Stomach (tissue), 4 donors: Measurements from ENCODE around the gene ULK4.

Experiments used
- EP300 ChIP-seq: sonication (generic); formaldehyde crosslinking; IDR thresholded peaks from one replicate; pipeline ENCODE4 v1.6.1; 2017; ENCODE audit warnings: antibody characterized with exemption
- POLR2A ChIP-seq, 4 donors: fragments of 450-650 bp; IDR thresholded peaks; one replicate each; pipeline ENCODE4 v1.6.1; 2016; ENCODE audit warnings: antibody characterized with exemption in 4 of 4, control low read depth in 2 of 4, mild to moderate bottlenecking in 1 of 4, moderate library complexity in 1 of 4

DNA sequence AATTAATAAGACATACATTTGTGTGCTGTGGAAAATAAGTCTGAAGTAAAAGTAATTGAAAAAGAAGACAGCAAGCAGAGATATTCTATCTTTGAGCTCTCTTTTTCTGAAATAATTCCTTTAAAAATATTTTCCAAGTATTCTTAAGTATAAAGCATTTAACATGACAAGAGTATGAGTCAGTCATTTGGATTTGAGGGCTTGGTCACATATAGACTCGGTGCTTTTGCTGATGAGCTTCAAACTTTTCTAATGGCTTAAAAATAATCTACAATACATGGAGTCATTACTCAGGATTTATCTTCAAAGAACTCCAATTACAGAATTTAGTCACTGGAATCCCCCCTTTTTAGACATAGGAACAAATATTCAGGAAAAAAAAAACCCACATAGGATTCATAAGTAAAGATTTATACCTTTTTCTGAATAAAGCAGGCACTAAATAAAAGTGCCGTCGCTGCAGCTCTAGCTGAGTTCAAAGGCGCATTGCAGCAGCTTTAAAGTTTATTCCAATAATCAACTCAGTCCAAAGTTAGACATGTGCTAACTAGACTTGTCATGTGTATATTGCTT lies 615.1 kb downstream of the ULK4 start:
- TF ChIP-seq EP300 = no peak
- no peak for TF ChIP-seq POLR2A (IDR thresholded peaks at IDR 0.05)
